HG03280 (cell line): ENCODE data around the gene GOLT1A.
"Not testable (repeated sequence)": the region's sequence is repeated elsewhere in the genome, so short reads cannot be mapped to it uniquely, and the experiment has no call there.

Experiments
- ATAC-seq: cut with Tn5 transposase; IDR thresholded peaks from one replicate; pipeline ENCODE4 v1.9.1; 2021; ENCODE audit warnings: mild to moderate bottlenecking, moderate library complexity; ENCODE audit not compliant: unreplicated experiment

Gene GOLT1A

GRCh38 chr1:204249736-204250427 is 36.1 kb upstream of the GOLT1A start:
- ATAC-seq: no peak

- no peak for ATAC-seq
Measured at GRCh38 chr1:204248954-204249353, 35.2 kb upstream of the GOLT1A start.

- ATAC-seq: no peak
Measured at GRCh38 chr1:204246876-204247275, 33.1 kb upstream of the GOLT1A start.

DNA sequence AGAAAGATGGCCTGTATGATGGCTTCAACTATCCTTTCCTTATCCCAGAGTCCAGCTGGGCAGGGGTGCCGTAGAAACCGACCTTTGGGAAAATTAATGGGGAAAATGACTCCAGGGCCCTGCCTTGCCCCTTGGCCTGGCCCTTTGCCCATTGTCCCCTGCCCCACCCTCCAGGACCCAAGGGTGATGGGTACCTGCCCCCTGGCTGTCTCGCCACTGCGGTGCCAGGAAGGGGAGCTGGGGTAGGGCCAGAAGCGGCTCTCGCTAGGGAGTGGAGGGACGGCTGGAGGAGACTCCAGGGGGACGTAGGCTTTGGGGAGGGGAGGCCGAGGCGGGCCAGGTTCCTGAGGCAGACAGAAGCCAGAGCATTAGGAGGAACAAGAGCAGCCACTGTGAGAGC is 29.1 kb upstream of the GOLT1A start:
- no peak for ATAC-seq

- no peak for ATAC-seq
Measured at GRCh38 chr1:204241914-204242313, 28.1 kb upstream of the GOLT1A start.

- ATAC-seq: no peak
Measured at GRCh38 chr1:204241050-204241449, 27.3 kb upstream of the GOLT1A start.

DNA sequence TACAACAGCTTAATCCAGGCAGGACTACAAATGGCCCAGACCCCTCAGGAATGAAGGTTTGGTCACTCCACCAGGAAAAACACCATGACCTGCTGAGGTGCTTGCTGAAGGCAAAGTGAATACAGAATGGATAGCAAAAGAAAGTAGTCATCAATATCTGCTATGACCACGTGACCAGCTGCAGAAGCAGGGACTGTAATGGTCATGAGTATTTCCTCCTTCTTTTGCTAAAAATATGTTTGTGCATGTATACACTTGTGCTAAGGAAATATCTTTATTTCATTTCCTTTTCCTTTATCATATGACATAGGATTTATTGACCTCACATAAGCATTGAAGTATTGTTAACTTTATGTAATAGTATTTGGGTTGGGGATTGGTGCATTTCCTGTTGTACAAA is 26.4 kb upstream of the GOLT1A start:
- ATAC-seq: no peak

- not testable (repeated sequence) for ATAC-seq
Measured at GRCh38 chr1:204239401-204239800, 25.6 kb upstream of the GOLT1A start.

DNA sequence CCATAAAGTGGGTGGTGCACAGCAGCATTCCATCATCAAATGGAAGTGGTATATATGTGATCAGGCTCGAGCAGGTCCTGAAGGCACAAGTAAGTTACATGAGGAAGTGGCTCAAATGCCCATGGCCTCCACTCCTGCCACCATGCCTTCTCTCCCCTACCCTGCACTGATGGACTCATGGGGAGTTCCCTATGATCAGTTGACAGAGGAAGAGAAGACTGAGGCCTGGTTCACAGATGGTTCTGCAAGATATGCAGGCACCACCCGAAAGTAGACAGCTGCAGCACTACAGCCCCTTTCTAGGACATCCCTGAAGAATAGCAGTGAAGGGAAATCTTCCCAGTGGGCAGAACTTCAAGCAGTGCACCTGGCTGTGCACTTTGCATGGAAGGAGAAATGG is 24.7 kb upstream of the GOLT1A start:
- not testable (repeated sequence) for ATAC-seq

- not testable (repeated sequence) for ATAC-seq
Measured at GRCh38 chr1:204237515-204237914, 23.7 kb upstream of the GOLT1A start.

DNA sequence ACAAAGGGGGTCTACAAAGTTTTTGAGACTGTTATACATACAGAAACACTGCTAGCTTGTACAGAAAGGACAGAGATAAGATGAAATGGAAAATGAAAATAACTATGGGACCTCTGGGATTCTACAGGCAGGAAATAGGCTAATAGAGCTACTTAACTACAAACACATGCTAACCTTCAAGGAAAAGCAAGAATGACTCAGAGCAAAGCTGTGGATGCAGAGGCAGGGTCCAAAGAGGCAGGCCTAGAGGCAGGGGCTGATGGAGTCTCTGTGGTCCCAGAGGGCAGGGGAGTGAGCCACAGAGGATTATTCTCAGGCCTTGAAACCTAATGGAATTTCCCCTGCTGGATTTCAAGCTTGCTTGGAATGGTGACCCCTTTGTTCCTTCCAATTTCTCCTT is 18.7 kb upstream of the GOLT1A start:
- ATAC-seq: no peak

DNA sequence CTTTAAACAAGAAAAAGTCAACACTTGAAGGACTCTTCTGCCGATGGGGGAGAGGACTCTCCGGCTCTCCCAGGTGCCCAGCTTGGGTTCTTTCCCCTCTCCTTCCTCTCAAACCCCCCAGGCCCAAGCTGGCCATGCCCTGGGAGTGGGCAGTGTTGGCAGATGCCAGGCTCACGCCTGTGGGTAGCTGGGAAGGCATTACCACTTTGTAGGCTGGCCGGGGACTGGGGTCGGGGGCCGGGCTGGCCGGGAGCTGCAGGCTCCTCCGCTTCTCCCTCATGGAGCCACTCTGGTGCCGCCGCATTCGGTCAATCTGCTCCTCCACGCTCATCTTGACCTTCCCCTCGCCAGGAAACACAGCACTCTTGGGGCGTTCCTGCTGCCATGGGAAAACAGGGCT is 16.4 kb upstream of the GOLT1A start:
- ATAC-seq: no peak

GRCh38 chr1:204228896-204229295 is 15.1 kb upstream of the GOLT1A start:
- ATAC-seq: no peak

DNA sequence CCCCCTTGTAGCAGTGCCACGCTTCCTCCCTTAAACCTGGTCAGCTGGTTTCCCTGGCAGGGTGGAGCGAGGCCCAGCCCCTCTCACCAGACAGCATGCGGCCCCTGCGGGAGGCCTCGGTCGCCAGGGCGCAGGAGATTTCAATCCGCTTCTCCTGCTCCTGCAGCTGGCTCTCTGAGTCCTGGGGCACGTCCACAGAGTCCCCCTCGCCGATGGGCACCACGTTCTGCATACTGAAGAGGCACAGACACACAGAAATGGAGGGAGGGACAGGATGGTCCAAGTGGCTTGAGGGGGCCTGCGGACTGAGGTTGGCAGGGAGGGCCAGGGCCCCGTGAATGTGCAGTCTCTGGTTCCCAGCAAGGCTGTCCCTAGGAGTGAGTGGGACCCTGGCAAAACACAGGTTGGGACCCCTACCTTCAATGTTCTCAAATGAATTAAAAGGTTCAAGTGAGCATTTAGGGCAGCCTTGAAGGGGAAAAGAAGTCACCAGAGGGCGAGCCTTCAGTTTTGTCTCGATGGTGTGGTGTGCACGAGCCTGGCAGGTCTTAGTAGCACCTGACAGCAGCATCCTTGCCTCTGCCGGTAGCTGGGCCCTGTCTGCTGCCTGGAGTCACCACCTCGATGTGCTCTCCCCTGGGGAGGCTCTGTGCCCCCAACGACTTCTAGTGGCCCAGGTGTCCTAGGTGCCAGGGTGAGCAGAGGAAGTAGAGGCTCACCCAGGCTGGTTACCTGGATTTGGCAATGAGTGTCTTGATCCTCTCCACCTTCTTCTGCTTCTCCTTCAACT is 14.4 kb upstream of the GOLT1A start:
- no peak for ATAC-seq

DNA sequence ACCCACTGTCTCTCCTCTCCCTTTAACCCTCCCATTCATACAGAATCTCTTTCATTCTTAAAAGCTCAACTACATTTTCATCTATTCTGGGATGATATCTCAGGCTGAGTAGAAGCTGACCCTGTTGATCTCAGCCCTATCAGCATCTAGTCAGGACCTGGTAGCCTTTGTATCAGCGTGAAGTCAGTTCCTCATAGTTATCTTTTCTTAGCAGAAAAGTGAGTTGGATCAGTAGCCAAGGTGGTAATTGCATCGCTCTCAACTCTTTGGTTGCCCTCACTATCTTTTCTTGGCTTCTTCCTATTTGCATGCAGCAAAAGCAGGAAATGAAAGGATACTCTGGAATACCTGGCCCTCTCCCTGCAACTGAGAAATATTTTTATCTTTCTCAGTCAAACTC is 13.6 kb upstream of the GOLT1A start:
- ATAC-seq: no peak

DNA sequence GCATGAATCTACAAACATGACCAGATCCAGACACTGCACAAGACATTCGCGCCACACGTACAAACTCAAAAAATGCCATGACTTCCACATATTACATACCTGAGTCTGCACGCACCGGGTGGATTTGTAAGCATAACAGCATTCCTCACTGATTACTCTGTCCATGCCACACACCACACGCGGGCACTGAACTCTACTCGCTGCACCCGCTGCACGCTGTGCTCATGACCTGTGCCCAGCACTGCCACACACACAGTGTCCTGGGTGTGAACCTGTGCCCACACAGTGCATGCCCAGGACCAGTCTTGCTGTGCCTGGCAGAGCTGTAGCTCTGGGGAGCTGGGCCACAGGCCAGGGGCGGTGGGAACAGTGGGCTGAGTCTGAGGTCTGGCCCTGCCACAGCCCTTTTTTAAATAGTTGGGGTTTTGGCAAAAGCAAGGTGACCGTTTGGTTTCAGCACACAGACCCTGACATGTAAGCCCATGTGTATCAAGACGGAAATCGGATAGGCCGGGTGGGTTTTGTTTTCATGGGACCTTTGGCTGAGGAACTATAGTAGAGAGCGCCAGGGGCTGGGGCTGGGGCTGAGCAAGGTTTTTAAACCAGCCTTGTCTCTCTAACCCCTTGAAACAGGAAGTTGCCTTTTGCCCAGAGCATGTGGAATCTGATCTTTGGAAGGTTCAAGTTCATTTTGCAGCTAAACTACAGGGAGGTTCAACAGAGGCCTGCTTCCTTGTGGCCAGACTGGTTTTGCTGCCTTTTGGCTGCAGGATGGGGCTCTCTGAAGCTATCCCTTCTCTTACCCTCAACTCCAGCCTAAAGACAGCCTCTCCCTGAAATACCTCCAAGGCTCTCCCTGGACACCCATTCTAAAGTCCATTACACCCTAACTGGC is 12.3 kb upstream of the GOLT1A start:
- no peak for ATAC-seq

GRCh38 chr1:204224655-204225054 is 10.9 kb upstream of the GOLT1A start:
- no peak for ATAC-seq

GRCh38 chr1:204223129-204223860 is 9.5 kb upstream of the GOLT1A start:
- ATAC-seq: no peak

- ATAC-seq: no peak
Measured at GRCh38 chr1:204222764-204223055, 8.9 kb upstream of the GOLT1A start.

- ATAC-seq: no peak
Measured at GRCh38 chr1:204222006-204222763, 8.4 kb upstream of the GOLT1A start.
